Mononuclear cell (primary cell): ENCODE measurements around the gene CSRP2. TPM values are rescaled to one million over a fixed set of nuclear protein-coding genes. Genes with fewer than 3 reads are reported as not detected.
A peak's percentile ranks its signal among the peaks of the same experiment; 100 is the strongest.

Experiments used
- H3K27me3 ChIP-seq: 2 replicates; pipeline ENCODE4 v1.6.0; 2011; ENCODE audit warnings: low read length, control low read depth; ENCODE audit not compliant: insufficient read depth
- H3K4me1 ChIP-seq: 2 replicates; pipeline ENCODE4 v1.5.1; 2011; ENCODE audit warnings: mild to moderate bottlenecking, low read length, control low read depth; ENCODE audit not compliant: insufficient read depth
- H3K4me3 ChIP-seq: 2 replicates; pipeline ENCODE4 v1.5.1; 2011; ENCODE audit warnings: mild to moderate bottlenecking, low read length, moderate library complexity
- H3K9me3 ChIP-seq: 2 replicates; pipeline ENCODE4 v1.5.1; 2011; ENCODE audit warnings: low read depth, mild to moderate bottlenecking, control low read depth, low read length
- total RNA-seq: library from RNA; depleted of rRNA; stranded (reverse); fragments of >200 nt; gene quantifications from one replicate; pipeline ENCODE4 v1.2.3, GENCODE V29; 2012

Gene CSRP2
- total RNA-seq, 1 donor: 0.21 TPM

DNA sequence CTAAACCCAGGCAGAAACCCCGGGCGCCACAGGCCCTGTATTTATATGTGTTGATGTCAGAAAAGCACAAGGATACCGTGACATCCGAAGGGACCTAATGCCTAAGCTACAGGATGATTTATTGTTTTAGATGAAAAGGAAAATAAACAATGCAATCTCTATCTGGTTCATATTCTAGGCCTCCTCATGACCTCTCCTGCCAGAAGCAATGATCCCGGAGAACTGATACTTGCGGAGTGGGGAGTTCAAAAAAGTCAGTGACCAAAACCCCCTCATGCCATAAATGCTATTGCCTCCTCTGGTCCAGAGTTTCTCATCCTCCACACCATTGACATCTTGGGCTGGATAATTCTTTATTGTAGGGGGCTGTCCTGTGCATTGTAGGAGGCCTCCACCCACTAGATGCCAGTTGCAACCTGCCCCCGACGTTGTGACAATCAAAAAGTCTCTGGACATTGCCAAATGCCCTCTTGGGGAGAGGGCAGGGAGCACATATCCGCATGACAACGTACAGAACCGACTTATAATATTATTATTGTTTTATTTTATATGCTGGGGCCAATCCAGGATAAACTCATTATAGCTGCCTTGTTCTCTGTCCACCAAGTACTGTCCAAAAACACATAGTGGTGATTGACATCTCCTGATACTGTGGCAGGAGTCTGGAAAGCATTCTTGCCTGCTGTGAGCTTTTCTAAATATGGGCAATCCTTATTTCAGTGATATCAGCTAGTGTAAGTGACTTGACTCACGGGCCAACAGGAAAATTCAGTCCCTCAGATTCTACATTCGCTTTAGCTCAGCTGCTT is 1.1 kb upstream of the CSRP2 start:
- no peak overlapping the region for H3K4me3 ChIP-seq
- peaks cover 18% of the 10 kb centered on the region for H3K4me1 ChIP-seq
- H3K9me3 ChIP-seq: no peaks in the 10 kb centered on the region
- H3K27me3 ChIP-seq: peaks cover 57% of the 10 kb centered on the region

GRCh38 chr12:76878099-76878898 is 520 bp downstream of the CSRP2 start:
- H3K27me3 ChIP-seq: peaks cover 65% of the 10 kb centered on the region
- H3K4me3 ChIP-seq: peak overlapping the region; percentile 34

GRCh38 chr12:76876696-76877229 is 2.1 kb downstream of the CSRP2 start:
- no peak overlapping the region for H3K4me3 ChIP-seq
- H3K9me3 ChIP-seq: no peaks in the 10 kb centered on the region
- H3K27me3 ChIP-seq: peaks cover 65% of the 10 kb centered on the region
- peaks cover 18% of the 10 kb centered on the region for H3K4me1 ChIP-seq

More at GRCh38 chr12:76878099-76878898, 520 bp downstream of the CSRP2 start:
- H3K9me3 ChIP-seq: no peaks in the 10 kb centered on the region
- peaks cover 18% of the 10 kb centered on the region for H3K4me1 ChIP-seq

DNA sequence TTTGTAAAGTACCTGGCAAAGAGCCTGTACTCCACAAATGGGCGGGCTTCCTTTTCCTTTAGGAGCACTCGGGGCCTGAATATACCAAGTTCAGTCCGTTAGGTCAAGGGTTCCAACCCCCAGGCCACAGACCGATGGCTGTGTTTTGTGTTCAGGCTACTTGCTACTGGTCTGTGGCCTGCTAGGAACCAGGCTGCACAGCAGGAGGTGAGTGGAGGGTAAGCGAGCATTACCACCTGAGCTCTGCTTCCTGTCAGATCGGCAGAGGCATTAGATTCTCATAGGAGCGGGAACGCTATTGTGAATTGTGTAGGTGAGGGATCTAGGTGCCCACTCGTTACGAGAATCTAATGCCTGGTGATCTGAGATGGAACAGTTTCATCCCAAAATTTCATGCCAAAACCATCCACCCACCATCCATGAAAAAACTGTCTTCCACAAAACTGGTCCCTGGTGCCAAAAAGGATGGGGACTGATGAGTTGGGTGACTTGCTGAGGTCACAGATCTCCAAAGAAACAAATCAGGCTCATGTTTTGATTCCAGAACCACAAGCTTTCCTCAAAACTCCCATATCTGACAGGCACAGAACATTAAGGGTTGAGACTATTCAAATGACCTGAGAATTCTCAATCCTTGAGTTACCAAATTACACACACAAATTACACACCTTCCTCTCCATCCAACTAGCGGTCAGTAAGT is 4.2 kb downstream of the CSRP2 start:
- Histone ChIP-seq H3K27me3 (peaks cover 51% of the 10 kb centered on the region), H3K4me1 (peaks cover 18% of the 10 kb centered on the region), H3K4me3 (no peak overlapping the region), H3K9me3 (no peaks in the 10 kb centered on the region)

DNA sequence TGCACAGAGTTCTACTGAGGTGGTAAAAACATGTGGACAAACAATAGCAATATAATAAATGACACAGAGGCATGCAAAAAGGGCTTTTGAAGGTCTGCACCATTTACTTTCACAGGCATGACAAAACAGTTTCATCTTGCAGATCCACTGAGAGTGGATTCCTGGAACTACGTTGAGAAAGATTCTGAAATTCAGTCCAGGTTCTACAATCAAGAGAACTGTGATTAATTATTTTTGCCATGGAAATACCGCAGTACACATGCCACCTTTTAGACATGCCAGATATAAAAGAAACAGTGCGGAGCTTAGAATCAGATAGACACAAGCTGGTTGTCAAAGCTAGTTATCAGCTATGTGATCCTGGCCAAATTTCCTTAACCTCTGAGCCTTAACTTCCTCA is 4.8 kb downstream of the CSRP2 start:
- H3K27me3 ChIP-seq: peaks cover 46% of the 10 kb centered on the region
- peaks cover 12% of the 10 kb centered on the region for H3K4me1 ChIP-seq
- H3K9me3 ChIP-seq: no peaks in the 10 kb centered on the region
- H3K4me3 ChIP-seq: no peak overlapping the region

- Histone ChIP-seq H3K4me3 (no peak overlapping the region), H3K9me3 (no peaks in the 10 kb centered on the region), H3K27me3 (peaks cover 31% of the 10 kb centered on the region), H3K4me1 (no peaks in the 10 kb centered on the region)
Measured at GRCh38 chr12:76872415-76872814, 6.4 kb downstream of the CSRP2 start.

GRCh38 chr12:76871742-76872141 is 7.1 kb downstream of the CSRP2 start:
- H3K4me3 ChIP-seq: no peak overlapping the region
- peaks cover 24% of the 10 kb centered on the region for H3K27me3 ChIP-seq
- H3K4me1 ChIP-seq: no peaks in the 10 kb centered on the region
- no peaks in the 10 kb centered on the region for H3K9me3 ChIP-seq

GRCh38 chr12:76871082-76871481 is 7.7 kb downstream of the CSRP2 start:
- Histone ChIP-seq H3K4me1 (no peaks in the 10 kb centered on the region), H3K9me3 (no peaks in the 10 kb centered on the region), H3K27me3 (peaks cover 18% of the 10 kb centered on the region), H3K4me3 (no peak overlapping the region)

GRCh38 chr12:76866726-76867125 is 12.1 kb downstream of the CSRP2 start:
- no peak overlapping the region for H3K4me3 ChIP-seq
- H3K27me3 ChIP-seq: no peaks in the 10 kb centered on the region
- H3K9me3 ChIP-seq: no peaks in the 10 kb centered on the region
- H3K4me1 ChIP-seq: no peaks in the 10 kb centered on the region

DNA sequence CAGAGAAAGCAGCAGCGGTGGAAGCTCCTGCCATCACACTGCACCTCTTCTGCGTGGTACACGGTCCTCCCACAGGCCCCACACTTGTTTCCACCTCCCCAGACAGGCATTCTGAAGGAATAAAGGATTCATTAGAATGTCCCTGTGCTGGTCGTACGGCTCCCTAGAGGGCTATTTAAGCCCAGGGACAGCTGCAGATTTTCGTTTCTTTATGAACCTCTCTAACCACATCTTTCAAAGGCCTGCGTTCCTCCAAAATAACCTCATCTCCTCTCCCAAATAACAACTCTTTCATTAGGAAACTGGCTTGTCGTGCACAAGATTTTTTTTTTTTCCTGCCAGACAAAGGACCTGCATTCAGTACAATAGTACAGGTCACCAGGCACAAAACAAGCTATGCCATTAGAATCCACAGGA is 12.7 kb downstream of the CSRP2 start:
- no peaks in the 10 kb centered on the region for H3K4me1 ChIP-seq
- no peaks in the 10 kb centered on the region for H3K27me3 ChIP-seq
- no peak overlapping the region for H3K4me3 ChIP-seq
- H3K9me3 ChIP-seq: no peaks in the 10 kb centered on the region

- H3K9me3 ChIP-seq: no peaks in the 10 kb centered on the region
- no peaks in the 10 kb centered on the region for H3K27me3 ChIP-seq
- H3K4me3 ChIP-seq: no peak overlapping the region
- H3K4me1 ChIP-seq: no peaks in the 10 kb centered on the region
Measured at GRCh38 chr12:76864791-76865400, 13.9 kb downstream of the CSRP2 start.

DNA sequence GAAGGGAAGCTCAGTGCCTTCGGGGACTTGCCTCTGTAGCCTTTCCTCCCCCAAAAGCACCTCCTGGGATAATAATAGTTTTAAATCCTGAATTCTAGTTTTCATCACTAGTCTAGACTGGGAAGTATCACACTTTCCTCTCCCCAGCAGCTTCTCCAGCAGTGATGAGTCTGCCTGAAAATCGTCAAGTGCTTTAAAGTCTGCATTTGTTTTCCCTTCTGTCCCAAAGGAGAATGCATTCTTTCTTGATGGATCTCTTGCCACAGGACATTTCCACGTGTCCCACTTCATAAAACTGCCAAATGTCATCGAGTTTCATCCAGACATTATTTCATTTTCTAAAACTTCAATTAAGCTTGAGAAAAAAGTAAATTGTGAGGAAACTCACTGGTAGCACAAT is 15.0 kb downstream of the CSRP2 start:
- H3K27me3 ChIP-seq: no peaks in the 10 kb centered on the region
- H3K4me1 ChIP-seq: no peaks in the 10 kb centered on the region
- no peak overlapping the region for H3K4me3 ChIP-seq
- no peaks in the 10 kb centered on the region for H3K9me3 ChIP-seq

DNA sequence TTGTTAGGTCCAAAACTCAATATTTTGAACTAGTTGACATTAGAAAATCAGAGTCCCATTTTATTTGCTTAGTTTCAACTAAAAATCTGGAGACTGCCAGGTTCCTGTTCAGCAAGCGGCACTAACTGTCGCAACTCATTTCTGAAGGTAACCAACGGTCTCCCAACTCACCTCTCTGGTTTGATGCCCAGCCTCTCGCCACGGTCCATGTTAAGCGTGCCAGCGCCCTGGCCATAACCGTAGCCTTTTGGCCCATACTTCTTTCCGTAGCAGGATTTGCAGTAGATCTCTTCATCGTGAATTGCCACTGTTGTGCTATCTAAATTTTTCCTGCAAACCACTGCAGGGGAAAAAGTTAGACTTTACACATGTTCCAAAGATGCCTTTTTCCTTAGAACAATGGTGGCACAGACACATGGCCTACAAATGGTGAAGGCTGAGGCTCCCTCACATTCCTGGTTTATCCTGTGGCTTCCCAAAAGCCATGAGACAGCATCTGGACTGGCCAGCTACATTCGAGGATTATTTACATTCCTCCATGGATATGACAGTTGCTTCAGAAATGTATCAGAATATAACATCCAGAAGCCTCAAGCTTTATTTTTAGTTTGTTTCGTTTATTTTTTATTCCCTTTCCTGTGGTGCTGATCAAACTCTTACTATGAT is 15.7 kb downstream of the CSRP2 start:
- H3K27me3 ChIP-seq: no peaks in the 10 kb centered on the region

DNA sequence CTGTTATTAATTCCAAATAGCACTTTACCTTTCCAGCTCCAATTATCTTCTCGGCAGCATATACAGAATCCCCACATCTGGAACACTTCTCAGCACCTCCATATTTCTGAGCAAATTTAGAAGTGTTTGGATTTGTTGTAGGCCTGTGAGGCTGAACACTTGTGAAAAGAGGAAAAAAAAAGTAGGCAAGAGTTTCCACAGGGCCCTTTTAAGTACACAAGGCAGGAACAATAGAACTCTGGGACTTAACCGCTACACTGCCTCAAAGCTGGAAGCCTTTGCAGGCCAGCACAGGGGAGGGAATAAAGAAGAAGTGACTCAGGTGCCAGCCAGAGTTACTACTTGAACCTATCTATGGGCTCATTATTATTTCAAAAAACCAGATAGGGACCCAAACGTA is 18.6 kb downstream of the CSRP2 start:
- Histone ChIP-seq H3K9me3 (no peaks in the 10 kb centered on the region), H3K27me3 (no peaks in the 10 kb centered on the region), H3K4me3 (no peak overlapping the region), H3K4me1 (no peaks in the 10 kb centered on the region)

More for the DNA sequence above, 15.7 kb downstream of the CSRP2 start:
- Histone ChIP-seq H3K4me3 (no peak overlapping the region), H3K9me3 (no peaks in the 10 kb centered on the region), H3K4me1 (no peaks in the 10 kb centered on the region)
